Measurements from ENCODE around the gene PRTG. TPM values are rescaled to one million over a fixed set of nuclear protein-coding genes. Genes with fewer than 3 reads are reported as not detected.
"Not testable (repeated sequence)": the region's sequence is repeated elsewhere in the genome, so short reads cannot be mapped to it uniquely, and the experiment has no call there.

PRTG gene
- total RNA-seq, 2 experiments from 2014 or later = not detected

- ATAC-seq = no peak
- no peak overlapping the region for H3K27ac Mint-ChIP-seq
- ChIA-PET CTCF (no interaction called here), POLR2A (no interaction called here)
- peaks cover 3% of the 10 kb centered on the region for H3K27me3 Mint-ChIP-seq
- H3K9me3 Mint-ChIP-seq (ENCODE audit: low read depth) = no peaks in the 10 kb centered on the region
- peaks cover 4% of the 10 kb centered on the region for H3K4me1 Mint-ChIP-seq
- no peak for DNase-seq
- intact Hi-C loops (cut with DNase I, micrococcal nuclease) = no loop called here
- no peaks in the 10 kb centered on the region for H3K36me3 Mint-ChIP-seq (ENCODE audit: low read depth)
- no peak overlapping the region for H3K4me3 Mint-ChIP-seq
These were observed 47.5 kb downstream of the PRTG start for GRCh38 chr15:55695432-55695831.

GRCh38 chr15:55694652-55695150 lies 48.3 kb downstream of the PRTG start:
- ChIA-PET POLR2A (no interaction called here), CTCF (no interaction called here)
- intact Hi-C loops (cut with DNase I, micrococcal nuclease) = no loop called here
- DNase-seq (no peak), ATAC-seq (peak; percentile 47)
- Mint-ChIP-seq H3K4me1 (peaks cover 4% of the 10 kb centered on the region), H3K27ac (no peak overlapping the region), H3K9me3 (ENCODE audit: low read depth) (no peaks in the 10 kb centered on the region), H3K27me3 (peaks cover 3% of the 10 kb centered on the region), H3K4me3 (no peak overlapping the region), H3K36me3 (ENCODE audit: low read depth) (no peaks in the 10 kb centered on the region)

- DNase-seq; H3K4me3 Mint-ChIP-seq; intact Hi-C loops (cut with DNase I, micrococcal nuclease); H3K4me1 Mint-ChIP-seq; H3K36me3 Mint-ChIP-seq (ENCODE audit: low read depth); H3K9me3 Mint-ChIP-seq (ENCODE audit: low read depth); ATAC-seq; POLR2A ChIA-PET; H3K27ac Mint-ChIP-seq; H3K27me3 Mint-ChIP-seq: not testable (repeated sequence)
- CTCF ChIA-PET = interaction anchor here (0.6 to 0.7 kb wide), 2 partner anchors 53 to 65 kb away, joined by 3 read pairs; no protein-coding TSS in a partner anchor
These were observed 49.8 kb downstream of the PRTG start for GRCh38 chr15:55693116-55693515.

GRCh38 chr15:55687792-55688191 lies 55.2 kb downstream of the PRTG start:
- POLR2A ChIA-PET = no interaction called here
- CTCF ChIA-PET = no interaction called here
- no peak for DNase-seq
- Mint-ChIP-seq H3K27me3 (peaks cover 2% of the 10 kb centered on the region), H3K9me3 (ENCODE audit: low read depth) (no peaks in the 10 kb centered on the region), H3K4me3 (no peak overlapping the region), H3K4me1 (no peaks in the 10 kb centered on the region), H3K27ac (no peak overlapping the region), H3K36me3 (ENCODE audit: low read depth) (no peaks in the 10 kb centered on the region)
- ATAC-seq = no peak
- intact Hi-C loops (cut with DNase I, micrococcal nuclease) = no loop called here

GRCh38 chr15:55685286-55685685 lies 57.7 kb downstream of the PRTG start:
- Mint-ChIP-seq H3K36me3 (ENCODE audit: low read depth) (no peaks in the 10 kb centered on the region), H3K9me3 (ENCODE audit: low read depth) (no peaks in the 10 kb centered on the region), H3K27ac (no peak overlapping the region), H3K27me3 (peaks cover 2% of the 10 kb centered on the region), H3K4me3 (no peak overlapping the region), H3K4me1 (peaks cover 3% of the 10 kb centered on the region)
- ChIA-PET CTCF (interaction anchor here (1.1 kb wide), 1 partner anchor 17 kb away, joined by 5 read pairs; no protein-coding TSS in a partner anchor), POLR2A (no interaction called here)
- ATAC-seq (peak; percentile 39), DNase-seq (no peak)
- intact Hi-C loops (cut with DNase I, micrococcal nuclease) = no loop called here

GRCh38 chr15:55683376-55683775 lies 59.6 kb downstream of the PRTG start:
- Mint-ChIP-seq H3K4me1 (peaks cover 3% of the 10 kb centered on the region), H3K36me3 (ENCODE audit: low read depth) (no peaks in the 10 kb centered on the region), H3K4me3 (no peak overlapping the region), H3K27ac (no peak overlapping the region), H3K27me3 (peaks cover 2% of the 10 kb centered on the region), H3K9me3 (ENCODE audit: low read depth) (no peaks in the 10 kb centered on the region)
- intact Hi-C loops (cut with DNase I, micrococcal nuclease) = no loop called here
- CTCF ChIA-PET = interaction anchor here (0.6 to 1.2 kb wide), 2 partner anchors 57 to 63 kb away, joined by 3 to 4 read pairs; no protein-coding TSS in a partner anchor
- POLR2A ChIA-PET = no interaction called here
- no peak for DNase-seq
- no peak for ATAC-seq

GRCh38 chr15:55681631-55682030 lies 61.3 kb downstream of the PRTG start:
- H3K4me3 Mint-ChIP-seq = no peak overlapping the region
- POLR2A ChIA-PET = no interaction called here
- ATAC-seq (peak; percentile 71), DNase-seq (no peak)
- H3K27ac Mint-ChIP-seq = no peak overlapping the region
- peaks cover 3% of the 10 kb centered on the region for H3K4me1 Mint-ChIP-seq
- no peaks in the 10 kb centered on the region for H3K9me3 Mint-ChIP-seq (ENCODE audit: low read depth)
- intact Hi-C loops (cut with DNase I, micrococcal nuclease) = no loop called here
- CTCF ChIA-PET = no interaction called here
- no peaks in the 10 kb centered on the region for H3K27me3 Mint-ChIP-seq
- no peaks in the 10 kb centered on the region for H3K36me3 Mint-ChIP-seq (ENCODE audit: low read depth)

- no peak overlapping the region for H3K27ac Mint-ChIP-seq
- H3K27me3 Mint-ChIP-seq = peaks cover 1% of the 10 kb centered on the region
- no peak for DNase-seq
- no peak for ATAC-seq
- no peak overlapping the region for H3K4me3 Mint-ChIP-seq
- peaks cover 3% of the 10 kb centered on the region for H3K4me1 Mint-ChIP-seq
- H3K36me3 Mint-ChIP-seq (ENCODE audit: low read depth) = no peaks in the 10 kb centered on the region
- no peaks in the 10 kb centered on the region for H3K9me3 Mint-ChIP-seq (ENCODE audit: low read depth)
- CTCF ChIA-PET = no interaction called here
- intact Hi-C loops (cut with DNase I, micrococcal nuclease) = no loop called here
- POLR2A ChIA-PET = no interaction called here
These were observed 66.4 kb downstream of the PRTG start for GRCh38 chr15:55676507-55676906.

- ATAC-seq = no peak
- CTCF ChIA-PET = no interaction called here
- H3K27ac Mint-ChIP-seq = no peak overlapping the region
- POLR2A ChIA-PET = no interaction called here
- H3K4me1 Mint-ChIP-seq = no peaks in the 10 kb centered on the region
- H3K4me3 Mint-ChIP-seq = no peak overlapping the region
- intact Hi-C loops (cut with DNase I, micrococcal nuclease) = no loop called here
- H3K9me3 Mint-ChIP-seq (ENCODE audit: low read depth) = no peaks in the 10 kb centered on the region
- H3K36me3 Mint-ChIP-seq (ENCODE audit: low read depth) = no peaks in the 10 kb centered on the region
- H3K27me3 Mint-ChIP-seq = peaks cover 1% of the 10 kb centered on the region
- no peak for DNase-seq
These were observed 69.7 kb downstream of the PRTG start for GRCh38 chr15:55673287-55673686.

- Mint-ChIP-seq H3K4me1 (no peaks in the 10 kb centered on the region), H3K4me3 (no peak overlapping the region), H3K9me3 (ENCODE audit: low read depth) (no peaks in the 10 kb centered on the region), H3K27me3 (peaks cover 1% of the 10 kb centered on the region), H3K36me3 (ENCODE audit: low read depth) (no peaks in the 10 kb centered on the region), H3K27ac (no peak overlapping the region)
- no peak for DNase-seq
- intact Hi-C loops (cut with DNase I, micrococcal nuclease) = no loop called here
- CTCF ChIA-PET = interaction anchor here (1.1 to 2.1 kb wide), 4 partner anchors 13 to 77 kb away, joined by 3 to 5 read pairs (median 4); no protein-coding TSS in a partner anchor
- ATAC-seq = no peak
- POLR2A ChIA-PET = no interaction called here
These were observed 73.7 kb downstream of the PRTG start for GRCh38 chr15:55669270-55669669.

- peaks cover 17% of the 10 kb centered on the region for H3K4me1 Mint-ChIP-seq
- CTCF ChIA-PET = no interaction called here
- intact Hi-C loops (cut with DNase I, micrococcal nuclease) = no loop called here
- ATAC-seq = no peak
- no peak overlapping the region for H3K4me3 Mint-ChIP-seq
- no peak for DNase-seq
- POLR2A ChIA-PET = no interaction called here
- H3K36me3 Mint-ChIP-seq (ENCODE audit: low read depth) = no peaks in the 10 kb centered on the region
- no peaks in the 10 kb centered on the region for H3K27me3 Mint-ChIP-seq
- H3K27ac Mint-ChIP-seq = no peak overlapping the region
- no peaks in the 10 kb centered on the region for H3K9me3 Mint-ChIP-seq (ENCODE audit: low read depth)
These were observed 77.2 kb downstream of the PRTG start for GRCh38 chr15:55665605-55666227.

- CTCF ChIA-PET = interaction anchor here (0.7 to 5.0 kb wide), 2 partner anchors 8 to 12 kb away, joined by 3 to 25 read pairs; no protein-coding TSS in a partner anchor
- intact Hi-C loops (cut with DNase I, micrococcal nuclease) = no loop called here
These were observed 81.5 kb downstream of the PRTG start for GRCh38 chr15:55661428-55661827.

More at GRCh38 chr15:55661428-55661827, 81.5 kb downstream of the PRTG start:
- H3K4me3 Mint-ChIP-seq = no peak overlapping the region
- peaks cover 17% of the 10 kb centered on the region for H3K4me1 Mint-ChIP-seq
- ATAC-seq = peak; percentile 89
- POLR2A ChIA-PET = no interaction called here
- peak; percentile 24 for DNase-seq
- H3K36me3 Mint-ChIP-seq (ENCODE audit: low read depth) = no peaks in the 10 kb centered on the region
- H3K27me3 Mint-ChIP-seq = no peaks in the 10 kb centered on the region
- no peaks in the 10 kb centered on the region for H3K9me3 Mint-ChIP-seq (ENCODE audit: low read depth)
- no peak overlapping the region for H3K27ac Mint-ChIP-seq
